HepG2 (cell line): ENCODE results near the gene SDC1. TPM values are rescaled to one million over a fixed set of nuclear protein-coding genes. Genes with fewer than 3 reads are reported as not detected.

Experiments
- MED8 ChIP-seq: sonication (generic); formaldehyde crosslinking; IDR thresholded peaks from 2 replicates; pipeline ENCODE4 v1.8.1; 2023; ENCODE audit warnings: mild to moderate bottlenecking, missing genetic modification reagents; ENCODE audit not compliant: insufficient replicate concordance
- MEF2D ChIP-seq: sonication (generic); formaldehyde crosslinking; IDR thresholded peaks from 2 replicates; pipeline ENCODE4 v1.5.1; 2020; ENCODE audit warnings: mild to moderate bottlenecking, missing genetic modification reagents
- NFE2 ChIP-seq: sonication (generic); formaldehyde crosslinking; IDR thresholded peaks from 2 replicates; pipeline ENCODE4 v1.4.0; 2020; ENCODE audit warnings: missing genetic modification reagents
- SRF ChIP-seq: IDR thresholded peaks from 2 replicates; pipeline ENCODE4 v1.6.1; 2011; ENCODE audit warnings: mild to moderate bottlenecking, low read depth, low read length, moderate library complexity
- TGIF2 ChIP-seq: IDR thresholded peaks from 2 replicates; pipeline ENCODE4 v1.6.1; 2016; ENCODE audit warnings: control low read depth, missing compliant biosample characterization
- ZBTB38 ChIP-seq: sonication (generic); formaldehyde crosslinking; IDR thresholded peaks from 2 replicates; pipeline ENCODE4 v1.5.1; 2020; ENCODE audit warnings: mild to moderate bottlenecking, missing genetic modification reagents
- ZNF12 ChIP-seq: sonication (generic); formaldehyde crosslinking; IDR thresholded peaks from 2 replicates; pipeline ENCODE4 v1.5.0; 2020; ENCODE audit warnings: missing genetic modification reagents
- ZNF205 ChIP-seq: IDR thresholded peaks from 2 replicates; pipeline ENCODE4 v1.6.1; 2018; ENCODE audit warnings: missing biosample characterization, missing genetic modification reagents
- ZNF260 ChIP-seq: sonication (generic); formaldehyde crosslinking; IDR thresholded peaks from 2 replicates; pipeline ENCODE4 v1.4.0; 2020; ENCODE audit warnings: missing genetic modification reagents, low read depth, mild to moderate bottlenecking, borderline replicate concordance
- ZNF501 ChIP-seq: sonication (generic); formaldehyde crosslinking; IDR thresholded peaks from 2 replicates; pipeline ENCODE4 v1.5.1; 2020; ENCODE audit warnings: mild to moderate bottlenecking, moderate library complexity, missing genetic modification reagents
- ZNF616 ChIP-seq: sonication (generic); formaldehyde crosslinking; IDR thresholded peaks from 2 replicates; pipeline ENCODE4 v1.5.0; 2020; ENCODE audit warnings: low read depth, mild to moderate bottlenecking, missing genetic modification reagents
- ZNF713 ChIP-seq: sonication (generic); formaldehyde crosslinking; IDR thresholded peaks from 2 replicates; pipeline ENCODE4 v1.4.0; 2020; ENCODE audit warnings: mild to moderate bottlenecking, missing genetic modification reagents
- ZNF775 ChIP-seq: sonication (generic); formaldehyde crosslinking; IDR thresholded peaks from 2 replicates; pipeline ENCODE4 v1.4.0; 2020; ENCODE audit warnings: missing genetic modification reagents, mild to moderate bottlenecking, moderate library complexity, borderline replicate concordance
- ZNF782 ChIP-seq: sonication (generic); formaldehyde crosslinking; IDR thresholded peaks from 2 replicates; pipeline ENCODE4 v1.4.0; 2020; ENCODE audit warnings: missing genetic modification reagents, mild to moderate bottlenecking, borderline replicate concordance
- polyA plus RNA-seq, 8 experiments: library from polyadenylated mRNA; depleted of rRNA in 3 of 8; stranded (reverse) in 7 of 8; unstranded in 1 of 8; fragments of >200 nt; fragmentation: Illumina TruSeq in 4 of 8; extraction: Trizol in 4 of 8; gene quantifications; 2 replicates each; pipeline versions ENCODE4 v1.2.1 to v1.2.3, GENCODE V29; 2011 to 2016; ENCODE audit warnings: low read depth in 4 of 8, missing spikeins in 1 of 8, mixed read lengths in 1 of 8; ENCODE audit not compliant: insufficient read depth in 1 of 8
- total RNA-seq, 5 experiments: library from RNA; depleted of rRNA; stranded (reverse); fragments of >200 nt; fragmentation: Illumina TruSeq; extraction: Trizol; gene quantifications; 2 replicates each; pipeline ENCODE4 v1.2.3, GENCODE V29; 2016; ENCODE audit warnings: low read depth in 1 of 5
- TF ChIP-seq, protein P1 (sequence below): sonication (generic); formaldehyde crosslinking; IDR thresholded peaks from 2 replicates; pipeline ENCODE4 v1.4.0; 2020; ENCODE audit warnings: low read depth, missing genetic modification reagents
- TF ChIP-seq, protein P2 (sequence below): IDR thresholded peaks from 2 replicates; pipeline ENCODE4 v1.6.1; 2016; ENCODE audit warnings: mild to moderate bottlenecking, missing biosample characterization, missing genetic modification reagents
- TF ChIP-seq, protein P3 (sequence below): sonication (generic); formaldehyde crosslinking; IDR thresholded peaks from 2 replicates; pipeline ENCODE4 v1.5.0; 2020; ENCODE audit warnings: missing genetic modification reagents
- TF ChIP-seq, protein P4 (sequence below), 2 experiments: fragments of 450-650 bp in 1 of 2; sonication (generic) in 1 of 2; formaldehyde crosslinking; IDR thresholded peaks; 2 replicates each; pipeline versions ENCODE4 v1.5.0 to v1.8.0; 2020 to 2022; ENCODE audit warnings: mild to moderate bottlenecking in 1 of 2, missing genetic modification reagents in 1 of 2
- TF ChIP-seq, protein P5 (sequence below): sonication (generic); formaldehyde crosslinking; IDR thresholded peaks from 2 replicates; pipeline ENCODE4 v1.8.0; 2022; ENCODE audit warnings: missing genetic modification reagents, low read depth, mild to moderate bottlenecking, borderline replicate concordance
- TF ChIP-seq, protein P6 (sequence below): sonication (generic); formaldehyde crosslinking; IDR thresholded peaks from 2 replicates; pipeline ENCODE4; 2020; ENCODE audit warnings: missing genetic modification reagents, mild to moderate bottlenecking, borderline replicate concordance

Gene SDC1
- total and polyA plus RNA-seq, 2 of the 13 experiments (the other 11 are each of a cell fraction or from before 2014, with no cell fraction given) = 108 to 119 TPM

DNA sequence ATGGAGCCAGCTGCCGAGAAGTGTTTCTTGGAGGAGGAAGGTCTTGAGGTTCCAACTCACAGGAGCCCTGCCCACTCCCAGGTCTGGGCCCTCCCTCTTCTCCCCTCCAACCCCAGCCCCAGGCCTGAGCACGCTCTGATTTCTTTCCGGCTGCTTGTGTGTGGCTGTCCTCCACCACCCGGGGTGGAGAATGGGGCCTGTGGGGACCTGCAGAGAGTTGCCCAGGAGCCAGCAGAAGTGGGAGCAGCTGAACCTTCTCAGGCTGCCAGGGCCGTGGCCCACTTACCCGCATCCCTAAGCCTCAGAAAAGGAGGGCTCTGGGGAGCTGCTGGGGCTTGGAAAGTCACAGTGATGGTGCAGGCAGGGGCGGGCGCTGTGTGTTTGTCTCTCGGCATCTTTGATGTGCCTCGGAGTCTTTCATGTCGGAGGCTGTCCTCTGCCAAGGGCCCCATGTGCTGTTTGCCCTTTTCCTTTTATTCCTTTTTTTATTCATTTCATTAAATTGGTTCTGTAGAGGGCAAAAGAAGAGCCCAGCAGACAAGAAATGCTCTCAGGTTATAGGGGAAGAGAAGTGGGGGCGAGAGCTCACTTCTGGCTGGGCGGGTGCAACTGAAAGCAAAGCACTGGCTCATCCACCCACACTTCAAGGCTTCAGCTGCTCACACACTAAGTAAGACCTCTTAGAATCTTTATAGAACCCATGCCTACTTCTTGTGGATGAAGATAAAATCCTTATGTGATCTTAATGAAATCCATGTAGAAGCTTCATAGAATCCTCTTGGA lies 52.5 kb downstream of the SDC1 start (continued):
- TF ChIP-seq, protein P1, sequence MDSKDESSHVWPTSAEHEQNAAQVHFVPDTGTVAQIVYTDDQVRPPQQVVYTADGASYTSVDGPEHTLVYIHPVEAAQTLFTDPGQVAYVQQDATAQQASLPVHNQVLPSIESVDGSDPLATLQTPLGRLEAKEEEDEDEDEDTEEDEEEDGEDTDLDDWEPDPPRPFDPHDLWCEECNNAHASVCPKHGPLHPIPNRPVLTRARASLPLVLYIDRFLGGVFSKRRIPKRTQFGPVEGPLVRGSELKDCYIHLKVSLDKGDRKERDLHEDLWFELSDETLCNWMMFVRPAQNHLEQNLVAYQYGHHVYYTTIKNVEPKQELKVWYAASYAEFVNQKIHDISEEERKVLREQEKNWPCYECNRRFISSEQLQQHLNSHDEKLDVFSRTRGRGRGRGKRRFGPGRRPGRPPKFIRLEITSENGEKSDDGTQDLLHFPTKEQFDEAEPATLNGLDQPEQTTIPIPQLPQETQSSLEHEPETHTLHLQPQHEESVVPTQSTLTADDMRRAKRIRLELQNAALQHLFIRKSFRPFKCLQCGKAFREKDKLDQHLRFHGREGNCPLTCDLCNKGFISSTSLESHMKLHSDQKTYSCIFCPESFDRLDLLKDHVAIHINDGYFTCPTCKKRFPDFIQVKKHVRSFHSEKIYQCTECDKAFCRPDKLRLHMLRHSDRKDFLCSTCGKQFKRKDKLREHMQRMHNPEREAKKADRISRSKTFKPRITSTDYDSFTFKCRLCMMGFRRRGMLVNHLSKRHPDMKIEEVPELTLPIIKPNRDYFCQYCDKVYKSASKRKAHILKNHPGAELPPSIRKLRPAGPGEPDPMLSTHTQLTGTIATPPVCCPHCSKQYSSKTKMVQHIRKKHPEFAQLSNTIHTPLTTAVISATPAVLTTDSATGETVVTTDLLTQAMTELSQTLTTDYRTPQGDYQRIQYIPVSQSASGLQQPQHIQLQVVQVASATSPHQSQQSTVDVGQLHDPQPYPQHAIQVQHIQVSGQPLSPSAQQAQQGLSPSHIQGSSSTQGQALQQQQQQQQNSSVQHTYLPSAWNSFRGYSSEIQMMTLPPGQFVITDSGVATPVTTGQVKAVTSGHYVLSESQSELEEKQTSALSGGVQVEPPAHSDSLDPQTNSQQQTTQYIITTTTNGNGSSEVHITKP (CRISPR knock-in tag) = no peak
- TF ChIP-seq ZNF713 (no peak), ZNF616 (CRISPR knock-in tag) (no peak), ZBTB38 (CRISPR knock-in tag) (no peak), MEF2D (no peak), TGIF2 (CRISPR knock-in tag) (no peak), ZNF501 (peak; percentile 75), ZNF205 (CRISPR knock-in tag) (peak; percentile 79), SRF (no peak), ZNF260 (CRISPR knock-in tag) (no peak), MED8 (CRISPR knock-in tag) (no peak), ZNF12 (CRISPR knock-in tag) (no peak), ZNF782 (no peak), ZNF775 (no peak), NFE2 (CRISPR knock-in tag) (no peak)
- TF ChIP-seq, protein P2, sequence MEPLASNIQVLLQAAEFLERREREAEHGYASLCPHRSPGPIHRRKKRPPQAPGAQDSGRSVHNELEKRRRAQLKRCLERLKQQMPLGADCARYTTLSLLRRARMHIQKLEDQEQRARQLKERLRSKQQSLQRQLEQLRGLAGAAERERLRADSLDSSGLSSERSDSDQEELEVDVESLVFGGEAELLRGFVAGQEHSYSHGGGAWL (CRISPR knock-in tag) = no peak
- TF ChIP-seq, protein P3, sequence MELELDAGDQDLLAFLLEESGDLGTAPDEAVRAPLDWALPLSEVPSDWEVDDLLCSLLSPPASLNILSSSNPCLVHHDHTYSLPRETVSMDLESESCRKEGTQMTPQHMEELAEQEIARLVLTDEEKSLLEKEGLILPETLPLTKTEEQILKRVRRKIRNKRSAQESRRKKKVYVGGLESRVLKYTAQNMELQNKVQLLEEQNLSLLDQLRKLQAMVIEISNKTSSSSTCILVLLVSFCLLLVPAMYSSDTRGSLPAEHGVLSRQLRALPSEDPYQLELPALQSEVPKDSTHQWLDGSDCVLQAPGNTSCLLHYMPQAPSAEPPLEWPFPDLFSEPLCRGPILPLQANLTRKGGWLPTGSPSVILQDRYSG (CRISPR knock-in tag) = no peak
- TF ChIP-seq, protein P4, sequence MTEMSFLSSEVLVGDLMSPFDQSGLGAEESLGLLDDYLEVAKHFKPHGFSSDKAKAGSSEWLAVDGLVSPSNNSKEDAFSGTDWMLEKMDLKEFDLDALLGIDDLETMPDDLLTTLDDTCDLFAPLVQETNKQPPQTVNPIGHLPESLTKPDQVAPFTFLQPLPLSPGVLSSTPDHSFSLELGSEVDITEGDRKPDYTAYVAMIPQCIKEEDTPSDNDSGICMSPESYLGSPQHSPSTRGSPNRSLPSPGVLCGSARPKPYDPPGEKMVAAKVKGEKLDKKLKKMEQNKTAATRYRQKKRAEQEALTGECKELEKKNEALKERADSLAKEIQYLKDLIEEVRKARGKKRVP (CRISPR knock-in tag; IDR thresholded peaks at IDR 0.05) = no peak
- TF ChIP-seq, protein P5, sequence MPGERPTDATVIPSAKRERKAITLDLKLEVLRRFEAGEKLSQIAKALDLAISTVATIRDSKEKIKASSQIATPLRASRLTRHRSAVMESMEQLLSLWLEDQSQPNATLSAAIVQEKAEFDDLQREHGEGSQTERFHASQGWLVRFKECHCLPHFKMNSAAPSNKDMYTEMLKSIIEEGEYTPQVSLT (CRISPR knock-in tag) = no peak
- TF ChIP-seq, protein P6, sequence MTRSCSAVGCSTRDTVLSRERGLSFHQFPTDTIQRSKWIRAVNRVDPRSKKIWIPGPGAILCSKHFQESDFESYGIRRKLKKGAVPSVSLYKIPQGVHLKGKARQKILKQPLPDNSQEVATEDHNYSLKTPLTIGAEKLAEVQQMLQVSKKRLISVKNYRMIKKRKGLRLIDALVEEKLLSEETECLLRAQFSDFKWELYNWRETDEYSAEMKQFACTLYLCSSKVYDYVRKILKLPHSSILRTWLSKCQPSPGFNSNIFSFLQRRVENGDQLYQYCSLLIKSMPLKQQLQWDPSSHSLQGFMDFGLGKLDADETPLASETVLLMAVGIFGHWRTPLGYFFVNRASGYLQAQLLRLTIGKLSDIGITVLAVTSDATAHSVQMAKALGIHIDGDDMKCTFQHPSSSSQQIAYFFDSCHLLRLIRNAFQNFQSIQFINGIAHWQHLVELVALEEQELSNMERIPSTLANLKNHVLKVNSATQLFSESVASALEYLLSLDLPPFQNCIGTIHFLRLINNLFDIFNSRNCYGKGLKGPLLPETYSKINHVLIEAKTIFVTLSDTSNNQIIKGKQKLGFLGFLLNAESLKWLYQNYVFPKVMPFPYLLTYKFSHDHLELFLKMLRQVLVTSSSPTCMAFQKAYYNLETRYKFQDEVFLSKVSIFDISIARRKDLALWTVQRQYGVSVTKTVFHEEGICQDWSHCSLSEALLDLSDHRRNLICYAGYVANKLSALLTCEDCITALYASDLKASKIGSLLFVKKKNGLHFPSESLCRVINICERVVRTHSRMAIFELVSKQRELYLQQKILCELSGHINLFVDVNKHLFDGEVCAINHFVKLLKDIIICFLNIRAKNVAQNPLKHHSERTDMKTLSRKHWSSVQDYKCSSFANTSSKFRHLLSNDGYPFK = peak; percentile 75; the same call in 1 of the 2 replicates
